Caco-2 (cell line): ENCODE measurements around the gene SPPL3. TPM values are rescaled to one million over a fixed set of nuclear protein-coding genes. Genes with fewer than 3 reads are reported as not detected.

Experiments
- BruUV-seq: library from RNA; stranded (reverse); fragments of 400-500 nt; replicated peaks from 2 replicates; lab custom pipeline; 2021; lab: Mats Ljungman, UMichigan
- CTCF ChIA-PET: fragments of 300-600 bp; sonication (Branson Sonifier 250); formaldehyde crosslinking; loops from one replicate; lab custom pipeline; 2022; ENCODE audit warnings: antibody characterized with exemption; lab: Charles Lee
- POLR2A ChIA-PET: fragments of 300-600 bp; sonication (Branson Sonifier 250); formaldehyde crosslinking; loops from one replicate; lab custom pipeline; 2022; ENCODE audit warnings: antibody characterized with exemption; lab: Charles Lee
- DNase-seq, 2 experiments: peaks; one replicate each; pipeline versions ENCODE4 v3.0.0 to v3.0.0-alpha.2; 2020 to 2022
- H3K27me3 ChIP-seq: replicated peaks from 2 replicates; pipeline ENCODE4 v1.6.0; 2011; ENCODE audit warnings: low read length; ENCODE audit not compliant: control insufficient read depth, insufficient read depth
- H3K36me3 ChIP-seq: 2 replicates; pipeline ENCODE4 v1.5.1; 2011; ENCODE audit warnings: low read length; ENCODE audit not compliant: control insufficient read depth, insufficient read depth
- H3K4me1 ChIP-seq: fragments of 250-450 bp; sonication (Bioruptor Pico); 2 replicates; pipeline ENCODE4 v1.5.1; 2020; ENCODE audit warnings: mild to moderate bottlenecking
- H3K4me3 ChIP-seq: 2 replicates; pipeline ENCODE4 v1.5.1; 2011; ENCODE audit warnings: low read depth, mild to moderate bottlenecking, control low read depth, low read length
- H3K9me3 ChIP-seq: fragments of 250-450 bp; sonication (Bioruptor Pico); 2 replicates; pipeline ENCODE4 v1.5.1; 2020; ENCODE audit warnings: mild to moderate bottlenecking, moderate library complexity
- H3K27ac Mint-ChIP-seq: one replicate; pipeline ENCODE4 v1.8.0; 2022; ENCODE audit warnings: mixed read lengths; ENCODE audit not compliant: unreplicated experiment
- H3K27me3 Mint-ChIP-seq: one replicate; pipeline ENCODE4 v1.8.0; 2022; ENCODE audit warnings: mixed read lengths; ENCODE audit not compliant: insufficient read depth, unreplicated experiment
- H3K36me3 Mint-ChIP-seq: one replicate; pipeline ENCODE4 v1.8.0; 2022; ENCODE audit warnings: mild to moderate bottlenecking, mixed read lengths; ENCODE audit not compliant: insufficient read depth, unreplicated experiment
- H3K4me1 Mint-ChIP-seq: one replicate; pipeline ENCODE4 v1.8.0; 2022; ENCODE audit warnings: low read depth, mixed read lengths; ENCODE audit not compliant: unreplicated experiment
- H3K4me3 Mint-ChIP-seq: one replicate; pipeline ENCODE4 v1.8.0; 2022; ENCODE audit warnings: mild to moderate bottlenecking, moderate library complexity, mixed read lengths; ENCODE audit not compliant: unreplicated experiment
- H3K9me3 Mint-ChIP-seq: one replicate; pipeline ENCODE4 v1.8.0; 2022; ENCODE audit warnings: mixed read lengths; ENCODE audit not compliant: unreplicated experiment
- intact Hi-C: fragments of 100-400 bp; cut with micrococcal nuclease; formaldehyde crosslinking; loops from one replicate; pipeline ENCODE4 v1.10.0; 2022; ENCODE audit not compliant: unreplicated experiment
- total RNA-seq: library from RNA; stranded (reverse); gene quantifications from 2 replicates; pipeline ENCODE4 v1.2.3, GENCODE V29; 2022
- TF ChIP-seq, protein P1 (sequence below), 2 experiments: fragments of 200-600 bp in 1 of 2; IDR thresholded peaks; 1 replicate in 1 of 2; 2 replicates in 1 of 2; pipeline versions ENCODE4 v1.5.1 to v1.8.0; 2011 to 2022; ENCODE audit warnings: antibody characterized with exemption in 1 of 2, control low read depth in 1 of 2, inconsistent platforms in 1 of 2, low read depth in 1 of 2, low read length in 1 of 2, mild to moderate bottlenecking in 1 of 2, moderate library complexity in 1 of 2; ENCODE audit not compliant: insufficient read depth in 1 of 2, severe bottlenecking in 1 of 2, unreplicated experiment in 1 of 2

SPPL3 gene
- total RNA-seq, 1 experiment from 2014 or later, result 63.4 TPM

DNA sequence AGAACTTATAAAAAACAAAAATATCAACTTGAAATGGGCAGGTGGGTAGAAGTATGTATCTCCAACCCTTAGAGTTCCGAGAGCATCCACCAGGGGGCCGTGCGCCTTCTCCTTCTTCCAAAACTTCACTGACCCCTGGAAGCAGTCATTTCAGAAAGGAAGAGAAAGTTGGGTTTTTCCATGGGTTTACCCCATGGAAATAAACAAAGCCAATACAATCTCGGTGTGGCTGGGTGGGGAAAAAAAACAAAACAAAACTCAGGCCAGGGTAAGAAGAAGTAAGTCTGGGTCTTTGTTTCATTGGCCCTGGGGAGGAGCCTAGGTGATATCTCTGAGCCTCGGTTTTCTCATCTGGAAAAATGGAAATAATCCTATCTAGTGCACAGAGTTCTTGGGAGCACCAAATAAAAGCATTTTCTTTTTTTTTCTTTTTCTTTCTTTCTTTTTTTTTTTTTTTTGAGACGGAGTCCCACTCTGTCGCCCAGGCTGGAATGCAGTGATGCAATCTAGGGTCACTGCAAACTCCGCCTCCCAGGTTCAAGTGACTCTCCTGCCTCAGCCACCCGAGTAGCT lies 40.6 kb upstream of the SPPL3 start:
- intact Hi-C loops, result loop anchor here (1.0 to 2.0 kb wide), 3 partner anchors 18 to 65 kb away; partner anchors contain the start of gene HNF1A
- CTCF ChIA-PET, result interaction anchor here (0.7 kb wide), 2 partner anchors 36 to 272 kb away, joined by 3 read pairs; no protein-coding TSS in a partner anchor
- H3K36me3 ChIP-seq, result no peaks in the 10 kb centered on the region
- no peaks in the 10 kb centered on the region for H3K9me3 ChIP-seq
- peak; percentile 69 to 83 for DNase-seq
- POLR2A ChIA-PET, result no interaction called here
- peak overlapping the region; percentile 6 for H3K4me3 Mint-ChIP-seq
- H3K27me3 Mint-ChIP-seq, result no peaks in the 10 kb centered on the region
- peaks cover 11% of the 10 kb centered on the region for H3K4me1 ChIP-seq
- peaks cover 5% of the 10 kb centered on the region for H3K36me3 Mint-ChIP-seq
- BruUV-seq, result no TSS peak
- H3K4me1 Mint-ChIP-seq, result peaks cover 6% of the 10 kb centered on the region
- TF ChIP-seq, protein P1, sequence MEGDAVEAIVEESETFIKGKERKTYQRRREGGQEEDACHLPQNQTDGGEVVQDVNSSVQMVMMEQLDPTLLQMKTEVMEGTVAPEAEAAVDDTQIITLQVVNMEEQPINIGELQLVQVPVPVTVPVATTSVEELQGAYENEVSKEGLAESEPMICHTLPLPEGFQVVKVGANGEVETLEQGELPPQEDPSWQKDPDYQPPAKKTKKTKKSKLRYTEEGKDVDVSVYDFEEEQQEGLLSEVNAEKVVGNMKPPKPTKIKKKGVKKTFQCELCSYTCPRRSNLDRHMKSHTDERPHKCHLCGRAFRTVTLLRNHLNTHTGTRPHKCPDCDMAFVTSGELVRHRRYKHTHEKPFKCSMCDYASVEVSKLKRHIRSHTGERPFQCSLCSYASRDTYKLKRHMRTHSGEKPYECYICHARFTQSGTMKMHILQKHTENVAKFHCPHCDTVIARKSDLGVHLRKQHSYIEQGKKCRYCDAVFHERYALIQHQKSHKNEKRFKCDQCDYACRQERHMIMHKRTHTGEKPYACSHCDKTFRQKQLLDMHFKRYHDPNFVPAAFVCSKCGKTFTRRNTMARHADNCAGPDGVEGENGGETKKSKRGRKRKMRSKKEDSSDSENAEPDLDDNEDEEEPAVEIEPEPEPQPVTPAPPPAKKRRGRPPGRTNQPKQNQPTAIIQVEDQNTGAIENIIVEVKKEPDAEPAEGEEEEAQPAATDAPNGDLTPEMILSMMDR (IDR thresholded peaks at IDR 0.05; ENCODE audit: insufficient read depth in 1 of 2, low read depth in 1 of 2, low read length in 1 of 2, severe bottlenecking in 1 of 2, unreplicated experiment in 1 of 2), result peak; percentile 81 to 87
- no peaks in the 10 kb centered on the region for H3K9me3 Mint-ChIP-seq
- H3K27me3 ChIP-seq, result no peaks in the 10 kb centered on the region
- peak overlapping the region; percentile 40 for H3K27ac Mint-ChIP-seq
- no peak overlapping the region for H3K4me3 ChIP-seq

DNA sequence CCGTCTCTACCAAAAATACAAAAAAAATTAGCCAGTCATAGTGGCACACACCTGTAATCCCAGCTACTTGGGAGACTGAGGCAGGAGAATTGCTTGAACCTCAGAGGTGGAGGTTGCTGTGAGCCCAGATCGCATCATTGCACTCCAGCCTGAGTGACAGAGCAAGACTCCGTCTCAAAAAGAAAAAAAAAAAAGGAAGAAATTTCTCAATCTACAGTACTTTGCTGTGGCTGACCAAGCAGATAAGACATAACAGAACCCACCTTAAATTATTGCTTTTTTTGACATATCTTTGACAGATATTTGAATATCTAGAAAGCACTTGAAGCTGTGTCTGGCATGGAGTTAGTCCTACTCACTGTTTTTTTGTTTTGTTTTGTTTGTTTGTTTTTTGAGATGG lies 39.3 kb upstream of the SPPL3 start:
- Histone ChIP-seq H3K9me3 (no peaks in the 10 kb centered on the region), H3K4me1 (peaks cover 23% of the 10 kb centered on the region), H3K27me3 (no peaks in the 10 kb centered on the region), H3K36me3 (no peaks in the 10 kb centered on the region), H3K4me3 (no peak overlapping the region)
- Mint-ChIP-seq H3K4me1 (peaks cover 6% of the 10 kb centered on the region), H3K27ac (no peak overlapping the region), H3K36me3 (peaks cover 5% of the 10 kb centered on the region), H3K27me3 (no peaks in the 10 kb centered on the region), H3K9me3 (no peaks in the 10 kb centered on the region), H3K4me3 (no peak overlapping the region)
- DNase-seq, result no peak
- no TSS peak for BruUV-seq
- POLR2A ChIA-PET, result no interaction called here
- TF ChIP-seq, protein P1 (IDR thresholded peaks at IDR 0.05; ENCODE audit: insufficient read depth in 1 of 2, low read depth in 1 of 2, low read length in 1 of 2, severe bottlenecking in 1 of 2, unreplicated experiment in 1 of 2), result no peak
- CTCF ChIA-PET, result interaction anchor here (0.7 to 0.9 kb wide), 2 partner anchors 62 to 94 kb away, joined by 3 to 4 read pairs; no protein-coding TSS in a partner anchor
- intact Hi-C loops, result no loop called here

DNA sequence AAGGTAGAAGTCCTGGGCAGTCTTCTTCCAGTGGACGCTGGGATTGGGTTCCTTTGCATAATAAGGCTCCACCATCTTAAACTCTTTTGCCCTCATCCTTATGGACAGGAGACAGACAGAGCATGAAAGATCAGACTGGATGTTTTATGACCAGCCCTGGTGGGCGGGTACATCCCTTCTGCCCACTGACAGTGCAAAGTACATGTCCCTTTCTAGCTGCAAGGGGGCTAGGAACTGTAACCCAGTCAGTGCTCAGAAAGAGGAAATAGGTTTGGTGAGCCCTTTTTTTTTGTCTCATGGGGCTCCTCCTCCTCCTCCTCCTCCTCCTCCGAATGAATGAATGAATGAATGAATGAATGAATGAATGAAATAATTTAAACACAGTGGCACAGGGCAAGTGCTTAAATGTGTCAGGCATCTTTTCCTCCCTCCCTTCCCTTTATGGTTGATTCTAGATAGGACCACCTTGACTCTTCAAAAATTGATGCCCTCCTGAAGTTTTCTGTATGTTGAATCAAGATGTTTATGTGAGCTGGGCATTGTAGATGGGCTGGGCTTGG lies 37.8 kb upstream of the SPPL3 start:
- no peak overlapping the region for H3K4me3 ChIP-seq
- no peak overlapping the region for H3K27ac Mint-ChIP-seq
- H3K9me3 Mint-ChIP-seq, result no peaks in the 10 kb centered on the region
- ChIA-PET CTCF (no interaction called here), POLR2A (no interaction called here)
- BruUV-seq, result no TSS peak
- no peaks in the 10 kb centered on the region for H3K27me3 ChIP-seq
- DNase-seq, result no peak
- H3K4me1 ChIP-seq, result peaks cover 36% of the 10 kb centered on the region
- H3K36me3 Mint-ChIP-seq, result peaks cover 5% of the 10 kb centered on the region
- H3K36me3 ChIP-seq, result no peaks in the 10 kb centered on the region
- H3K4me3 Mint-ChIP-seq, result no peak overlapping the region
- no peaks in the 10 kb centered on the region for H3K27me3 Mint-ChIP-seq
- peaks cover 15% of the 10 kb centered on the region for H3K4me1 Mint-ChIP-seq
- intact Hi-C loops, result no loop called here
- H3K9me3 ChIP-seq, result no peaks in the 10 kb centered on the region
- TF ChIP-seq, protein P1 (IDR thresholded peaks at IDR 0.05; ENCODE audit: insufficient read depth in 1 of 2, low read depth in 1 of 2, low read length in 1 of 2, severe bottlenecking in 1 of 2, unreplicated experiment in 1 of 2), result no peak
